ENCODE measurements around the gene KDM7A. TPM values are rescaled to one million over a fixed set of nuclear protein-coding genes. Genes with fewer than 3 reads are reported as not detected.

Gene KDM7A
- total RNA-seq, 1 donor from 2014 or later, result 7.6 TPM

- Mint-ChIP-seq H3K4me1 (ENCODE audit: low read depth) (peaks cover 35% of the 10 kb centered on the region), H3K4me3 (ENCODE audit: unreplicated experiment) (no peak overlapping the region), H3K36me3 (ENCODE audit: low read depth) (peaks cover 20% of the 10 kb centered on the region), H3K9me3 (ENCODE audit: low read depth) (no peaks in the 10 kb centered on the region), H3K27ac (ENCODE audit: unreplicated experiment) (no peak overlapping the region), H3K27me3 (ENCODE audit: low read depth) (no peaks in the 10 kb centered on the region)
- TF ChIP-seq CTCF (IDR thresholded peaks at IDR 0.05), result no peak
- DNase-seq (ENCODE audit: low spot score), result no peak
Measured at GRCh38 chr7:140039066-140039465, 137.7 kb downstream of the KDM7A start.

GRCh38 chr7:140036224-140036962 is 140.4 kb downstream of the KDM7A start:
- peaks cover 25% of the 10 kb centered on the region for H3K36me3 Mint-ChIP-seq (ENCODE audit: low read depth)
- no peak for TF ChIP-seq CTCF (IDR thresholded peaks at IDR 0.05)
- H3K27ac Mint-ChIP-seq (ENCODE audit: unreplicated experiment), result no peak overlapping the region
- H3K4me1 Mint-ChIP-seq (ENCODE audit: low read depth), result peaks cover 23% of the 10 kb centered on the region
- no peak overlapping the region for H3K4me3 Mint-ChIP-seq (ENCODE audit: unreplicated experiment)
- no peaks in the 10 kb centered on the region for H3K9me3 Mint-ChIP-seq (ENCODE audit: low read depth)
- H3K27me3 Mint-ChIP-seq (ENCODE audit: low read depth), result no peaks in the 10 kb centered on the region
- no peak for DNase-seq (ENCODE audit: low spot score)

- H3K27ac Mint-ChIP-seq (ENCODE audit: unreplicated experiment), result peak overlapping the region; percentile 73
- no peak for DNase-seq (ENCODE audit: low spot score)
- no peaks in the 10 kb centered on the region for H3K27me3 Mint-ChIP-seq (ENCODE audit: low read depth)
- H3K9me3 Mint-ChIP-seq (ENCODE audit: low read depth), result no peaks in the 10 kb centered on the region
- no peak overlapping the region for H3K4me3 Mint-ChIP-seq (ENCODE audit: unreplicated experiment)
- TF ChIP-seq CTCF (IDR thresholded peaks at IDR 0.05), result no peak
- peaks cover 27% of the 10 kb centered on the region for H3K36me3 Mint-ChIP-seq (ENCODE audit: low read depth)
- peaks cover 18% of the 10 kb centered on the region for H3K4me1 Mint-ChIP-seq (ENCODE audit: low read depth)
Measured at GRCh38 chr7:140035400-140036223, 141.2 kb downstream of the KDM7A start.

Other genes with a start within 250 kb of the KDM7A start
- gene PARP12, start 114.0 kb downstream of the KDM7A start, total RNA-seq, result 6.8 to 9.8 TPM (median 8.7 TPM) in 3 replicates
- 59.3 to 68.1 TPM (median 64.9 TPM) in 3 replicates for gene SLC37A3, start 221.5 kb upstream of the KDM7A start, total RNA-seq
- not detected in 3 replicates for gene RAB19, start 227.1 kb upstream of the KDM7A start, total RNA-seq

All from chondrocyte (in vitro differentiated cells).